Liver (tissue), 9 donors: ENCODE data around the gene HBP1. TPM values are rescaled to one million over a fixed set of nuclear protein-coding genes. Genes with fewer than 3 reads are reported as not detected.

Source experiments
- DNase-seq: peaks from one replicate; pipeline ENCODE4 v3.0.0-alpha.2; 2017; ENCODE audit warnings: low spot score
- H3K27ac ChIP-seq, 2 donors: one replicate each; pipeline ENCODE4 v1.7.0; 2013; ENCODE audit warnings: inconsistent platforms in 2 of 2, low read length in 2 of 2, control low read depth in 1 of 2, low read depth in 1 of 2, mild to moderate bottlenecking in 1 of 2
- H3K27me3 ChIP-seq, 4 donors: one replicate each; pipeline versions ENCODE4 v1.6.1 to v1.7.0; 2013; ENCODE audit warnings: low read length in 3 of 4, inconsistent platforms in 1 of 4, mild to moderate bottlenecking in 1 of 4, moderate library complexity in 1 of 4; ENCODE audit not compliant: control insufficient read depth in 4 of 4, insufficient read depth in 4 of 4
- H3K36me3 ChIP-seq, 4 donors: one replicate each; pipeline versions ENCODE4 v1.6.1 to v1.7.0; 2013; ENCODE audit warnings: low read length in 3 of 4, mild to moderate bottlenecking in 3 of 4, low read depth in 1 of 4, moderate library complexity in 1 of 4; ENCODE audit not compliant: control insufficient read depth in 4 of 4, insufficient read depth in 3 of 4
- H3K4me1 ChIP-seq, 4 donors: one replicate each; pipeline versions ENCODE4 v1.6.1 to v1.7.0; 2013; ENCODE audit warnings: low read length in 3 of 4, mild to moderate bottlenecking in 3 of 4, moderate library complexity in 1 of 4; ENCODE audit not compliant: control insufficient read depth in 4 of 4, insufficient read depth in 4 of 4
- H3K4me3 ChIP-seq, 3 donors: one replicate each; pipeline versions ENCODE4 v1.6.1 to v1.7.0; 2013; ENCODE audit warnings: low read length in 3 of 3, control low read depth in 1 of 3, low read depth in 1 of 3, mild to moderate bottlenecking in 1 of 3
- H3K9ac ChIP-seq, 2 donors: one replicate each; pipeline ENCODE4 v1.7.0; 2013; ENCODE audit warnings: low read length in 2 of 2, mild to moderate bottlenecking in 2 of 2, moderate library complexity in 2 of 2, control low read depth in 1 of 2, low read depth in 1 of 2
- H3K9me3 ChIP-seq, 4 donors: one replicate each; pipeline versions ENCODE4 v1.6.1 to v1.7.0; 2013; ENCODE audit warnings: low read length in 3 of 4; ENCODE audit not compliant: control insufficient read depth in 4 of 4
- ATF3 ChIP-seq: IDR thresholded peaks from 2 replicates; pipeline ENCODE4 v1.6.1; 2016; ENCODE audit warnings: antibody characterized with exemption
- CTCF ChIP-seq: fragments of 150-350 bp; IDR thresholded peaks from 2 replicates; pipeline ENCODE4 v1.5.1; 2017; ENCODE audit warnings: improper control_type of control experiment, low read depth, low read length; ENCODE audit not compliant: missing input control
- EGR1 ChIP-seq, 2 donors: IDR thresholded peaks; 2 replicates each; pipeline ENCODE4 v1.6.1; 2016 to 2018; ENCODE audit warnings: antibody characterized with exemption in 2 of 2, low read depth in 2 of 2
- FOXA1 ChIP-seq: IDR thresholded peaks from 2 replicates; pipeline ENCODE4 v1.6.1; 2016; ENCODE audit warnings: antibody characterized with exemption
- GABPA ChIP-seq, 2 donors: IDR thresholded peaks in 1 of 2; conservative IDR thresholded peaks in 1 of 2; 2 replicates each; pipeline ENCODE4 v1.6.1; 2016; ENCODE audit warnings: antibody characterized with exemption in 2 of 2, mild to moderate bottlenecking in 1 of 2, moderate library complexity in 1 of 2
- HNF4A ChIP-seq, 2 donors: conservative IDR thresholded peaks; 2 replicates each; pipeline ENCODE4 v1.6.1; 2016; ENCODE audit warnings: antibody characterized with exemption in 2 of 2, mild to moderate bottlenecking in 2 of 2
- HNF4G ChIP-seq: IDR thresholded peaks from 2 replicates; pipeline ENCODE4 v1.6.1; 2016; ENCODE audit warnings: antibody characterized with exemption
- JUND ChIP-seq, 2 donors: IDR thresholded peaks; 2 replicates each; pipeline ENCODE4 v1.6.1; 2016; ENCODE audit warnings: antibody characterized with exemption in 2 of 2
- MAX ChIP-seq: IDR thresholded peaks from 2 replicates; pipeline ENCODE4 v1.6.1; 2016; ENCODE audit warnings: antibody characterized with exemption
- NR2F2 ChIP-seq: IDR thresholded peaks from 2 replicates; pipeline ENCODE4 v1.6.1; 2016; ENCODE audit warnings: antibody characterized with exemption
- RAD21 ChIP-seq, 2 donors: IDR thresholded peaks; 2 replicates each; pipeline ENCODE4 v1.6.1; 2016; ENCODE audit warnings: antibody characterized with exemption in 2 of 2, mild to moderate bottlenecking in 2 of 2
- REST ChIP-seq: IDR thresholded peaks from 2 replicates; pipeline ENCODE4 v1.6.1; 2016; ENCODE audit warnings: antibody characterized with exemption, mild to moderate bottlenecking
- RXRA ChIP-seq, 2 donors: IDR thresholded peaks; 2 replicates each; pipeline ENCODE4 v1.6.1; 2017 to 2018; ENCODE audit warnings: antibody characterized with exemption in 2 of 2, mild to moderate bottlenecking in 1 of 2
- SP1 ChIP-seq: IDR thresholded peaks from 2 replicates; pipeline ENCODE4 v1.6.1; 2018; ENCODE audit warnings: antibody characterized with exemption, mild to moderate bottlenecking
- TAF1 ChIP-seq: conservative IDR thresholded peaks from 2 replicates; pipeline ENCODE4 v1.6.1; 2016; ENCODE audit warnings: antibody characterized with exemption, mild to moderate bottlenecking
- YY1 ChIP-seq: IDR thresholded peaks from 2 replicates; pipeline ENCODE4 v1.6.1; 2016; ENCODE audit warnings: antibody characterized with exemption, mild to moderate bottlenecking
- ZBTB33 ChIP-seq: IDR thresholded peaks from 2 replicates; pipeline ENCODE4 v1.6.1; 2016; ENCODE audit warnings: antibody characterized with exemption
- WGBS: extraction: QIAGEN DNeasy Blood & Tissue Kit; methylation state at CpG from one replicate; pipeline ENCODE4 v1.1.7; 2013; 5-methylcytosine and 5-hydroxymethylcytosine counted together
- polyA plus RNA-seq, 2 donors: library from polyadenylated mRNA; stranded (reverse) in 1 of 2; unstranded in 1 of 2; fragments of 200-250 nt in 1 of 2; fragments of >200 nt in 1 of 2; fragmentation: Nextera tagmentation in 1 of 2; extraction: Ambion mirVana in 1 of 2; gene quantifications; one replicate each; pipeline versions ENCODE4 v1.2.1 to v1.2.3, GENCODE V29; 2013 to 2015
- total RNA-seq, 2 donors: library from RNA; depleted of rRNA; stranded (reverse); fragments of >200 nt; gene quantifications; one replicate each; pipeline ENCODE4 v1.2.3, GENCODE V29; 2014
- donor health status: healthy.
- donor health status: healthy.
- donor health status: healthy.
- donor health status: healthy.
- donor health status: healthy.

HBP1 gene
- total and polyA plus RNA-seq, 4 donors, result 24.6 to 67.9 (median 48.1) TPM

GRCh38 chr7:107128217-107128616 is 40.6 kb upstream of the HBP1 start:
- no peak for TF ChIP-seq NR2F2
- TF ChIP-seq JUND (IDR thresholded peaks at IDR 0.05), result no peak
- TF ChIP-seq HNF4A (conservative IDR thresholded peaks at IDR 0.05), result no peak
- TF ChIP-seq TAF1, result no peak
- no peak for TF ChIP-seq ZBTB33
- TF ChIP-seq CTCF, result no peak
- TF ChIP-seq RAD21 (IDR thresholded peaks at IDR 0.05), result no peak
- no peak for TF ChIP-seq FOXA1
- TF ChIP-seq REST, result no peak
- no peak for TF ChIP-seq GABPA (IDR thresholded peaks at IDR 0.05 in 1 of 2, conservative IDR thresholded peaks at IDR 0.05 in 1 of 2)
- no peak for TF ChIP-seq SP1
- no peak for TF ChIP-seq ATF3
- TF ChIP-seq MAX, result no peak
- no peak for TF ChIP-seq RXRA (IDR thresholded peaks at IDR 0.05)
- TF ChIP-seq HNF4G, result no peak
- TF ChIP-seq YY1, result no peak
- H3K9me3 ChIP-seq, result no peaks in the 10 kb centered on the region
- H3K9ac ChIP-seq, result no peak overlapping the region
- H3K4me3 ChIP-seq, result no peak overlapping the region
- WGBS, result 94% methylated on average over 2 of the region's 2 CpGs
- no peaks in the 10 kb centered on the region for H3K27me3 ChIP-seq
- no peak overlapping the region for H3K27ac ChIP-seq
- no peaks in the 10 kb centered on the region for H3K4me1 ChIP-seq
- no peaks in the 10 kb centered on the region for H3K36me3 ChIP-seq
- no peak for DNase-seq

GRCh38 chr7:107128748-107129147 is 40.1 kb upstream of the HBP1 start:
- no peaks in the 10 kb centered on the region for H3K4me1 ChIP-seq
- H3K9me3 ChIP-seq, result no peaks in the 10 kb centered on the region
- WGBS, result 91% methylated on average over 3 of the region's 3 CpGs
- H3K36me3 ChIP-seq, result no peaks in the 10 kb centered on the region
- H3K9ac ChIP-seq, result no peak overlapping the region
- TF ChIP-seq MAX, result no peak
- no peak for TF ChIP-seq YY1
- TF ChIP-seq EGR1 (IDR thresholded peaks at IDR 0.05; ENCODE audit: low read depth in 2 of 2), result no peak
- TF ChIP-seq JUND (IDR thresholded peaks at IDR 0.05), result no peak
- TF ChIP-seq NR2F2, result no peak
- no peak for TF ChIP-seq SP1
- TF ChIP-seq HNF4A (conservative IDR thresholded peaks at IDR 0.05), result no peak
- no peak for TF ChIP-seq FOXA1
- no peak for TF ChIP-seq ZBTB33
- TF ChIP-seq RAD21 (IDR thresholded peaks at IDR 0.05), result no peak
- no peak for TF ChIP-seq CTCF
- no peak for TF ChIP-seq HNF4G
- TF ChIP-seq TAF1, result no peak
- no peak for TF ChIP-seq RXRA (IDR thresholded peaks at IDR 0.05)
- no peak overlapping the region for H3K4me3 ChIP-seq
- DNase-seq, result no peak
- H3K27ac ChIP-seq, result no peak overlapping the region
- H3K27me3 ChIP-seq, result no peaks in the 10 kb centered on the region
